DMS 273 (cell line): ENCODE measurements around the gene PRRT1.
"Not testable (repeated sequence)": the region's sequence is repeated elsewhere in the genome, so short reads cannot be mapped to it uniquely, and the experiment has no call there.

Source experiments
- DNase-seq: peaks from one replicate; lab custom pipeline; 2025; ENCODE audit not compliant: unreplicated experiment; lab: John Stamatoyannopoulos, UW

The PRRT1 gene

DNA sequence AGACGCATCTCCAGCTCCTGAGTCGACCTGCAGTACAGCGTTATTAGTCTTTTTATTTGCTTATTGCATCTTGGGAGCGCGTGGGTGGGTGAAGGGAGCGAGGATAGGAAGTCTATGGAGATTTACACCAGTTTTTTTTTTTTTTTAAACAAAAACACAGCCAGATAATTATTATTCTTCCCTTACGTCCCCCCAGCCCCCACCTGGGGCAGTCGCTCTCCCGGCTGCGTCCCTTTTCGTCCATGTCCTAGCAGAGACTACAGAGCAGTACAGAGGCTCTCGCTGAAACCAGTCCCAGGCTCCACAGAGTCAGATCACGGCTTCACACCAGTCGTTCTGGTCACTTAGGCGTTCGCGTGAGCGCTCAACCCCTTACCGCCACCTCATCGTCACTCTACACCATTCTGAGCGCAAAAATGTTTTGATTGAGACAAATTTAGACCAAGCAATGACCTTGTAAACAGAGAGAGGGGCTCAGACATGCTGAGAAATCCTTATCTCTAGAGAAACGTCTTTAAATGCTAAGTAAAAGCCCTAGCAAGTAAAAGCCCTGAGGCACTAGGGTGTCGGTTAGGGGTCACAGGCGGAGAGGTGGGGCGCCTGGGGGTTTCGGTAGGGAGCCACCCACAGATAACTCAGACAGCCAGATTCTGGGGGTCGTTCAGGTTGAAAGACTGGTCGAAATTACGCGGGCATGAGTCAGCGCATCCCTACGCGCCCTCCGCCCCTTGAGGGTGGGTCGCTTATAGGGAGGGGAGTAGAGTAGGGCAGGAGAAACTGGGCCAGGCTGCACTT lies 1.2 kb upstream of the PRRT1 start:
- peak; percentile 59 for DNase-seq

DNA sequence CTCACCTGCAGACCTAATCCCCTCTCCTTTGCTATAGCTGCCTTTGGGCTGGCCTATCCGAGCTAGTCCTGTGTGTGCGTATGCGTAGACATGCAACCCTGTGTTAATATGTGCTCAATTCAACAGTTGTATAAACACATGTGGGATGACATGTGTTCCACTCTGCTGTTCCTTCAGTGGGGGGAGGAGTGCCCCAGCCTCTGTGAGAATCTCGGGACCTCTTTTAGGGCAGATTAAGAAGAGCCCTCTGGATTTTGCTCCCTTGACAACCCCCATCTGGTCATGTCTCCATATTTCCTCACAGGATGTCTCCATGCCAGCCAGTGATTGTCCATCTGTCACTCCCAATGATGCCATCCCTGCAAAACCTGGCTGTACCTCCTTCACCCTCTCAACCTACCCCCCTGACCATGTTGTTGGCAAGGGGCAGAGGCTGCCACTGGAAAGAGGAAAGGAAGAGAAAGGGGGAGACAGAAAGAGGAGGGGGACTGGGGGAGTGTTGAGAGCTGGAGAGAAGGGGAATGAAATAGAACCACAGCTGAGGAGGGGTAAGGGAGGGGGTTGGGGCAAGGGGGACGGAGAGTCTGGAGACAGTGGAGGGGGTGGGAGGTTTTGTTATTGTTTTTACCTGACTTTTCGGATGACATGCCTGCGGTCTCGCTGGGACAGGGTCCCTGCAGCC lies 417 bp downstream of the PRRT1 start:
- DNase-seq: peak; percentile 95

DNA sequence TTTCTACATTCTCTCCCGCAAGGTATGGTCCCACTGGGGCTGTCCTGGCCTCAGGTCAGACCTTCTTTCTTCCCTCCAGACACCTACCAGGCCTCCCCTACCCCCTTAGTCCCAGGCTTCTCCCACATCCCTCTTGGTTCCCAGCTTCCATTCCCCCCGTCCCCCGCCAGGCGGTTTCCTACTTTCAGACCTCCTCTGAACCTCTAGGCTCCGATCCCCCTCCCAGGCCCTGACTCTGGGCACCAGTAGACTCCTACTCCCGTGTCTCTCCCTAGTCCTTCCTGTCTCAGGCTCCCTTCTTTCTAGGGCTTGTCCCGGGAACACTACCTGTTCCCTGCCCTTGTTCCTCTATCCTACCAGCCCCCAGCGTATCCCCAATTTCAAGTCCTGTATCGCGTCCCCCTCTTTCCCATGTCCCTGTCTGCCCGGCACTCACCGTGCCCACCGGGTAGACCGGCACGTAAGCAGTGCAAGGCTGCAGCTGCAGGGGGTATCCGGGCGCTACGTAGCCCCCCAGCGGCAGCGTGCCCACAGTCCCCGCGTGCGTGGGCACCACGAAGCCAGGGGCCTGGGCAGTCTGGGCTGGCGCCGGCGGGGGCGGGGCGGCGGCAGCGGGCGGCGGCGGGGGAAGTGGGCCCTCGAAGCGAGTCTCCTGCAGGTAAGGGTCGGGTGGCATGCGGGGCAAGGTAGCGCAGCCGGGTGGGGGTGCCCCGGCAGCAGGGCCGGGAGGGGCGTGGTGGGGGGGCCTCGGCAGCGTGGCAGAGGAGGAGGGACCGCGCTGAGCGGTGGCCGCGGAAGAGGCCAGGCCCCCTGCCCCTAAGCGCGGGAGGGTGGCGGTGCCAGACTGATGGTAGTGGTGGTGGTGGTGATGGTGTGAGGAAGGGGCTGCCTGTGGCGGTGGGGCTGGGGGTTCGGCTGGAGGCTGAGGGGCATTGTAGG lies 1.5 kb downstream of the PRRT1 start:
- DNase-seq: no peak

DNA sequence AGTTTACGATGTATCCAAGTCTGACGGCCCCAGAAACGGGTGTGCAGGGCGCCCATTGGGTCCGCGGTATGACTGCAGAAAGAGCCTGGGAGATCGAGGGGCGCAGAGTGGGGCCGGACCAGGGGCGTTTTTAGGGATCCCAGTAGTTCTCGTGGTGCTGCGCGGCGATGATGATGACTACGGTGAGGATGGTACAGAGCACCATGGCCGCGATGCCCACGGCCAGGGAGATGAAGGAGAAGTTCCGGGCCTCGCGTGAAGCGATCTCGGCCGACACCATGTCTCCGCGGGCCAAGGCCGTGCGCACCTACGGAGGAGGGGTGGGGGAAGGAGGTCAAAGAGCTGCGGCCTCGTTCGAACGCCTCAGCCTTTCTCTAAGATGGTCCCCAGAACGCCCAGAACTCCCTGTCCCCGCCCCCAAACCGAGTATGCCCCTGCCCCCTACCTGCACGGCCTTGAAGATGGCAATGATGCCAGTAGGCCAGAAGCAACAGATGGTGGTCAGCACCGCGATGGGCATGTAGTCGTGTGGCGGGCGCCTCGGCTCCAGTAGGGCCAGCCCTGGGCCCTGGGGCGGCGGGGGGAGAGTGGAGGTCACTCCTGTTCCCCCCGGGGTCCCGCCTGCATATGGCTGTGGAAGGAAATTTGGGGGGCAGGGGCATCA lies 2.5 kb downstream of the PRRT1 start:
- no peak for DNase-seq

DNA sequence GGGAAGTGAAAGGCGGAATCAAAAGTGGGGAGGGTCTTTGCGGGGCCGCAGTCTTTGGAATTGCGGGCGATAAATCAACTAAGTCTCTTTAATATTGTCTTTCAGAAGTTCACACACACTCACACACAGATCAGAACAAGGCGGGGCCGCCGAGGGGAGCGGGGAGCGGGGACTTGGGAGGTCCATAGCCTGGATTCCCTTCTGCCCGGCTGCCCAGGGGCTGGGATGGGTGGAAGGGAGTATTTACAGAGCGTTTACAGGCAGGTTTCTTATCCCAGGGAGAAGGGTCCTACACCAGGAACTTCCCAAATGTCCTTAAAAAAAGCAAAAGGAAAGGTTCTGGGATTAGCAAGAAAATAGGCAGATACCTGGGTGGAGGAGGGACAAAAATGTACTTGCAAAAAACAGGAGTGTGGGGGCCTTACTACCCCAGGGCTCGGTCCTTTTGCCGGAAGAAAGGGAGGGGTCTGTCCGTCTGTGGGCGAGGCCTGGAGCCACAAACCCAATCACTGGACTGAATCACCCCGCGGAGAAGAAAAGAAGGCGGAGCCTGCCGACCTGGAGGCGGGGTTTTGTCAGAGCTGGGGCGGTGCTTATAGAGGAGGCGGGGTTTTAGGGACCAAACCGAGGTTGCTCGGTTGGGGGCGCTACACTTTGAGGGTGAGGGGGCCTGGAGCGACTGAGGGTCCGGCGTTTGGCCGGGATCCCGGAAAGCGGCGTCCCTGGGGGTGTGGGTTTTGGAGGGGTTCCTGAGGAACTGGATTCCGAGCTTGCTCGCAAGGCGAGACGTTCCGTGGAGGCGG lies 3.2 kb downstream of the PRRT1 start:
- DNase-seq: no peak

DNA sequence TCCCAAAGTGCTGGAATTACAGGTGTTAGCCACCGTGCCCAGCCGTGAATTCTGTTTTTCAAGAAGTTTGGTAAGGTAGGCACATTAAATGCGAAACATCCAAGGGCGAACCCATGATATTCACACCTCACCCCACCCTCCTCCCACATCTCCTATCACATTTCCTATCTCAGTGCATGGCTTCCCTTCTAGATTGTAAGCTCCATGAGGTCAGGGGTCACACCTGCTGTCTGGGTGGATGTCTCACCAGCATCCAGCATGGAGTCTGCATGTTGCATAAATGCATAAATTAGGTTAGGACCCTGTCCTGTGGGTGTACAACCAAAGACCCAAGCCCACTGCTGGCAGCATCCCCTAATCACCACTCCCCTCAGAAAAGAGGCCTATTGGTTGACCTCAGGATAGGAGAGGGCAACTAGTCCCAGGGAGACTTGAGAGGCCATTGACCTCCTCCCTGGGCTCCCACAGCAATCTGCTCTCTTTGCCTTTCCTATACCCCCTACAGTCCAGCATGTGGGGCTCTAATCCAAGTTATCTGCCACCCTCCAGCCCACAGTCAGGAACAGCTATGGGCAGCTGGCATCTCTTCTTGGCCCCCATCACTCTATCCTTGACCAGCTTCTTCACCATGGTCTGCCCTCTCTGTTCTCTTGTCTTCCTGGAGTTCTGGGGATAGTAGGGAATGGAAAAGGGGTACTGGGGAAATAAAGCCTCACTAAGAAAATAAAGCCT lies 4.2 kb downstream of the PRRT1 start:
- DNase-seq: no peak

DNA sequence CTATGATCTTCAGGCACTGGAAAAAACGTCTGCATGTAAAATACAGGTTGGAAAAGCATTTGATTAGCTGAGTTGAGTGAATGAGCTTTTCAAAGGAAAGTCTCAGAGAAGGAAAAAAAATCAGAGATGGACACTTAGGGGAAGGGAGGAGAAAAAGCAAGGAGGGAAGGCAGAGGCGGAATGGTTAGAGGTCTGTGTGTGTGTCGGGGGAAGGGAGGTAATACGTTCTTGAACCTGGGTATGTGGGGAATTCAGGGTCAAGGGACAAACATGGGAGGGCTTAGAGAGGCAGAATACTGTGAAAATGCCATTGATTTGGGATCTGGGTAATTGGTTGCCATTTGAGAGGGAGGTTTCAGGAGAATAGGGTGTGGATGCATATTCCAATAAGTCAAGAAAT lies 5.1 kb downstream of the PRRT1 start:
- DNase-seq: no peak

DNA sequence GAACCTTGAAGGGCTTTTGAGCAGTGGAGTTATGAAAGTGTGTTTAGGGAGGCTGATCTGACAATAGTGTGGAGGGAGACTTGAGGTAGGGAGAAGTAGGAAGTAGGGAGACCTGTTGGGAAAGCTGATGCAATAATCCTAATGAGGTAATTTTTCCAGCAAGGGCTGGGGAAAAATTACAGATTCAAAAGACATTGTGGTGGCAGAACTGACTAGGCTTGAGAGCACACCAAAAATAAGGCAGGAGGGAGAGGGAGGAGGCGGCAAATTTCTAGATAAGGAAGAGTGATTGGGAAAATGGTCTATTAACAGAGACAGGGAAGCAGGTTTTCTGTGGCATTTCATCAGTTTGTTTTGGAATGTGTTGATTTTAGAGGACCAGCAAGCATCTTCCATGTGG lies 5.5 kb downstream of the PRRT1 start:
- no peak for DNase-seq

DNA sequence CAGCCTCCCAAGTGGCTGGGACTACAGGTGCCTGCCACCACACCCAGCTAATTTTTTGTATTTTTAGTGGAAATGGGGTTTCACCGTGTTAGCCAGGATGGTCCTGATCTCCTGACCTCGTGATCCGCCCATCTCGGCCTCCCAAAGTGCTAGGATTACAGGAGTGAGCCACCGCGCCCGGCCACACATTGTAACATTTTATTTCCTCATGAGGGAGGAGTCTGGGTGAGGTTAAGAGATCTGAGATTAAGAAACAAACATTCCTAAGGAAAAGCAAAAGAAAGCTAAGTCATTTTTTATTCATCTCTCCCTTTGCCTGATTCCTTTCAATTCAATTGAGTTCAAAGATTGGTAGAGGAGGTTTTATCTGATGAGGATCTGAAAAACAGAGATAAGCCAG lies 7.5 kb downstream of the PRRT1 start:
- not testable (repeated sequence) for DNase-seq

DNA sequence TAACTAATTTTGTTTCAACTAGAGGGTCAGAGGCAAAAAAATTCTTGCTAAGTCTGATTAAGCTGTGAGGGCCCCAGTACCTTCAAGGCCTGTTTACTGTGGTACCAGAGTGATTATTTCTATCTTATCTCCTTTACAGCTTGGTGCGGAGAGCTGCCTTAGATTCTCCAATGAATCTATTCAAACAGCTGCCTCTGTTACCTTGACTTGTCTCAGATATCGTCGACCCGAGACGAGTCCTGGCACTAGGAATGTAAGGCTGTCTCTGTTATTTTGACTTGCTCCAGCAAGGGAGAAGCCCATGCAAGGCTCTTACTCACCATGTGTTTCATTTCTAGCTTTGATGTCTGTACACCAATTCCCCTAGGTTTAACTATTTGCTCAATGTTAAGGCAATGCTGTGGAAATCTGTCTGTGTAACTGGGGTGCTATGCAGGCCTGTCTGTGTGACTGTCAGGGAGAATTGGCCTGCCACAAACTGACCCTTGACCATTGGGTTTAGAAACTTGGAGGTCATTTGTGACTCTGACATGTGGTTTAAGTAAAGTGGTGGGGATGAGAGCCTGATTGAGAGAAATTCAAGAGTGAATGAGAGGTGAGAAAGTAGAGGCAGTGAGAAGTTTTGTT lies 11.2 kb downstream of the PRRT1 start:
- no peak for DNase-seq

DNA sequence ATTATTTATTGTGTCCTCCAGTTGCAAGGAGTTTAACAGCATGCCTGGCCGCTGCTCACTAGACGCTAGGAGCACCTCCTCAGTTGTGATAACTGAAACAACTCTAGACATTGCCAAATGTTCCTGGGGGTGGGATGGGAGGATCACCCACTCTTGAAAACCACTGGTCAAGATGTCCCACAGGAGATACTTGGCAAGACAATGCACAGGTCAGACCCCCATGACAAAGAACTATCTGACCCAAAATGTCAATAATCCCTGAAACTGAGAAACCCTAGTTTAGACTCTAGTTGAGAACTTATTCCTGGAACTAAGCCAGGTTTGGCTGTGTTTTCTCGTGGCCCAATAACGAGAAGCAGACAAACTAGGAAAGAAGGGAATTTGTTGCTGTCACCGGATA lies 12.1 kb downstream of the PRRT1 start:
- DNase-seq: no peak

DNA sequence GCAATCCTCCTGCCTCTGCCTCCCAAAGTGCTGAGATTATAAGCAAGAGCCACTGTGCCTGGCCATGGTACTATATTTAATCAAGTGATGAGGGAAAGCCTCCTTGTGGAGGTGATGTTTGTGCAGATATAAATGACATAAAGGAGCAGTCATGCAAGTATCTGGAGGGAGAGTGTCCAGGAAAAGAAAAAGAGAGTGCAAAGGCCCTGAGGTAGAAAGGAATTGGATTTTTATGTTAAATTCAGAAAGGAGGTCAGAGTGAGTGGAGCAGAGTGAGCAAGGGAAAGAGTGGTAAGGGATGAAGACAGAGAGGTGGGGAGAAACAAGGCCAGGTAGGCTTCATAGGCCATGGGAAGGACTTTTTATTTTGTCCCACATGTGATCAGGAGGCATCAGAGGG lies 14.3 kb downstream of the PRRT1 start:
- DNase-seq: no peak

DNA sequence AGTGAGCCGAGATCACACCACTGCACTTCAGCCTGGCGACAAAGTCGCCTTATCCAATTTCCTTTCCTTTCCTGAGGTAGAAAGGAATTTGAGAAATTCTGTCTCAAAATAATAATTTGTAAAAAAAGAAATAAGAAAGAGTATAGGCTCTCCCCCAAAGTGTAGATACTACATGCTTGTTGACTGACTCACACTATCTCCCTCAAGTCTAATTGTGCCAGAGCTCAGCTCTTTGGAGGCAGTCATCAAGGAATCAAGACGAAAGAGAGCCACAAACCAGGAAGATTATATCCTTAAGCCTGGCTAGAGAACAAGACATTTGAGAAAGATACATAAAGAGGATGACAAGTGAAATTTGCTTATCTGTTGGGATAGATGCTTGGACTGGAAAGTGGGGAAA lies 18.0 kb downstream of the PRRT1 start:
- no peak for DNase-seq

DNA sequence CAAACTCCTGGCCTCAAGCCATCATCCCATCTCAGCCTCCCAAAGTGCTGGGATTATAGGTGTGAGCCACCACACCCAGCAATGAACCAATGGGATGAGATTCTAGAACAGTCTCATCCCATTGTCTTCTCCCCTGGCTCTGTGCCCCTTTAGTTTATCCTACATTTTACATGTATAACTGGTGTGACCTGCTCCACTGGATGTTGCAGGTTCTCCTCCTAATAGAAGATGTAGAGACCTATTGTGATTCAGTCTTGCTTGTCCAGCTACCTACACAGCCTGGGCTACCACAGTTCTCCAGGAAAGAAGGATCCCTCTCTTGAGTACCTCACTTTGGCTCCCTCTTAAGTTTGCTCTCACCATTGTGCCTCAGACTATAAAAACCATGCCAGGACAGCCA lies 19.6 kb downstream of the PRRT1 start:
- DNase-seq: no peak

DNA sequence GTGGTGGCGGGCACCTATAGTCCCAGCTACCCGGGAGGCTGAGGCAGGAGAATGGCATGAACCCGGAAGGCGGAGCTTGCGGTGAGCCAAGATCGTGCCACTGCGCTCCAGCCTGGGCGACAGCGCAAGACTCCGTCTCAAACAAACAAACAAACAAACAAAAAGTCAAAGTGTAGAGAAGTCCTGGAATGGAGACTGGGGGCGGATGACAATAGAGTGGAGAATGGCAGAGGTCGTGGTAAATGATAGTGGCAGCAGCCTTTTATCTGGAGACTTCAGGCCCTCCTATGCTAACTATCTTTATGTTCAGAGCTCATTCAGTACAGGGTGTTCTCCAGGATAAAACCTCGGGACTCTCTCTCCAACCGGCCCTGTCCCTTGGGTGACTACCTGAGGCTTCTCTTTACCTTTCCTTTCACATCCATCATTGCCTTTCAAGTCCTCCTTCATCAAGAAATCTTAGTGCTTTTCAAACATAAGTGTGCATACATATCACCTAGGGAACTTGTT lies 20.2 kb downstream of the PRRT1 start:
- DNase-seq: no peak

DNA sequence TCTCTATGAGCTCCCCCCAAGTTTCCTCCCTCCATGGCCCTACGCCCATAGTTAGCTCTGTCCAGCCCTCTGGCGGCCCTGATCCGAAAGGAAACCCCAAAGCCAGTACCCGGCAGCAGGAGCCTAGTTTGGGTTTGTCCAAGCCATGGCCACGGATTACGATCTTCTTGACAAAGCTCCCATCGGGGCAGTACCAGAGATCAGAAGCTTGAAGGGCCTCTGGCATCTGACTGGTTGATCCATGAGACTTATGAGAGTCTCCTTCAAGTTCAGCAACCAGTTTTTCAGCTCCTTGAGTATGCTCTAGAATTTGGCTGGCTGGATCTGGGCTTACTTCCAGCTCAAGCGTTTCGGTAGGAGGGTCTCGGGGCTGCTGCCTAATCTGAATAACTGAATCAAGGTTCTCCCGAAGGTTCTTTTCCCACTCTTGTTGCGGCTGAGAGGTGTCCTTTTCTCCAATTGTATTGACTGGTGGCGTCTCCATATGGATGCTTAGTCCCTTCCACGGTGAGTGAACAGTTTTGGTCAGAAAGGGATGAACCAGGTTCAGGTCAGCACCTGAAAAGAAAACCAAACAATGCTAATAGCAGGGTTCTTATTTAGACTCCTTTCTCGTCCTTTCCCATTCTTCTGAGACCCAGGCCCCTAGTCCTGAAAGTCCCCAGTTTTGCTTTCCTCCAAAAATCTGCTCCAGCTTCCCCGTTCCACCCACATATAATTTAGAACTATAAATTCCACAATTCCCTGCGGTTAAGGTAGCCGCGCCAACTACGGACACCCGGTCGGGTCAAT lies 22.2 kb downstream of the PRRT1 start:
- DNase-seq: peak; percentile 65

DNA sequence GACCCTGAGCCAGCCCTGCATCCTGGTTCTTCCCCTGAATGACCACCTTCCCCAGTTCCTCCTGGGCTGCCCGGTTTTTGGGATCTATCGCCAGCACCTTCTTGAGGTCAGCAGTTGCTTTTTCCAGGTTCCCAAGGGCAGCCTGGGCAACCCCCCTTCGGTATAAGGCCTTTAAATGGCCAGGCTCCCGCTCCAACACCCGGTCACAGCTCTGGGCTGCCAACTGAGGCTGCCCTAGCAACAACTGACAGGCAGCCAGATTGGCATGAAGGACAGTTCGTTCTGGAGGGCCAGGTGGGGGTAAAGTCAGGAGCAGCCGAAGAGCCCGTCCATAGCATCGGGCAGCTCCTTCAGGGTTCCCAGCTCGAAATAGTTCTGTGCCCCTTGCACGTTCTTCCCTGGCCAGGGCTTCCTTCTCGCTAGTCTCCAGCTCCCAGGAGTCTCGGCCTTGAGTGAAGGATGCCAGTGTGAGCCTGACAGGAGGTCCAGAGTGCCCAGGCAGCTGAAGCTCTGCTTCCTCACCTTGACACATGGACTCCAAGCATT lies 22.9 kb downstream of the PRRT1 start:
- peak; percentile 53 for DNase-seq
